GM12878 (cell line): Measurements from ENCODE around the gene IL16. TPM values are rescaled to one million over a fixed set of nuclear protein-coding genes. Genes with fewer than 3 reads are reported as not detected.

Experiments used
- ATAC-seq: fragments of 200-7000 bp; cut with Tn5 transposase; 3 replicates; pipeline ENCODE4 v1.9.1; 2020; ENCODE audit warnings: mild to moderate bottlenecking, moderate library complexity
- BruUV-seq: library from RNA; stranded (reverse); fragments of 400-500 nt; replicated peaks from 2 replicates; lab custom pipeline; 2021; lab: Mats Ljungman, UMichigan
- CTCF ChIA-PET: fragments of 300-600 bp; sonication (Branson Sonifier 250); formaldehyde crosslinking; extraction: SDS; loops from one replicate; lab custom pipeline; 2021; ENCODE audit warnings: inconsistent platforms; lab: Yijun Ruan, JAX
- POLR2A ChIA-PET: fragments of 350-600 bp; formaldehyde crosslinking; extraction: SDS; loops from one replicate; lab custom pipeline; 2021; ENCODE audit warnings: inconsistent platforms; lab: Charles Lee
- RAD21 ChIA-PET: fragments of 300-600 bp; sonication (Branson Sonifier 250); formaldehyde crosslinking; loops from one replicate; lab custom pipeline; 2023; ENCODE audit warnings: antibody characterized with exemption; ENCODE audit not compliant: unreplicated experiment; lab: Charles Lee
- SMC1A ChIA-PET: fragments of 300-600 bp; sonication (Branson Sonifier 250); formaldehyde crosslinking; loops from one replicate; lab custom pipeline; 2023; ENCODE audit not compliant: unreplicated experiment, uncharacterized antibody; lab: Charles Lee
- DNase-seq: peaks from one replicate; pipeline ENCODE4 v3.0.0-alpha.2; 2011; ENCODE audit warnings: low read depth, low spot score
- FAIRE-seq: peaks from 3 replicates; lab custom pipeline; 2011; peaks lifted over from hg19 to GRCh38; lab: Jason Lieb, UNC
- H2AFZ ChIP-seq: 2 replicates; pipeline ENCODE4 v1.6.0; 2011; ENCODE audit warnings: low read depth, low read length, control low read depth; ENCODE audit not compliant: control insufficient read depth
- H3K27ac ChIP-seq: 2 replicates; pipeline ENCODE4 v1.5.1; 2011; ENCODE audit warnings: control low read depth; ENCODE audit not compliant: control insufficient read depth, insufficient read depth
- H3K27me3 ChIP-seq, 2 experiments: replicated peaks in 1 of 2; 2 replicates each; pipeline versions ENCODE4 v1.6.0 to v1.6.1; 2011; ENCODE audit warnings: low read length in 1 of 2; ENCODE audit not compliant: control insufficient read depth in 2 of 2, insufficient read depth in 2 of 2
- H3K36me3 ChIP-seq, 2 experiments: 2 replicates each; pipeline ENCODE4 v1.5.1; 2011; ENCODE audit warnings: low read length in 1 of 2; ENCODE audit not compliant: control insufficient read depth in 2 of 2, insufficient read depth in 2 of 2
- H3K4me1 ChIP-seq: 2 replicates; pipeline ENCODE4 v1.6.1; 2011; ENCODE audit warnings: mild to moderate bottlenecking, low read length, moderate library complexity, mixed read lengths; ENCODE audit not compliant: control insufficient read depth, insufficient read depth
- H3K4me2 ChIP-seq: 2 replicates; pipeline ENCODE4 v1.6.0; 2011; ENCODE audit warnings: control low read depth; ENCODE audit not compliant: control insufficient read depth, insufficient read depth
- H3K4me3 ChIP-seq: fragments of 200-600 bp; sonication (generic); 2 replicates; pipeline ENCODE4 v1.5.1; 2016
- H3K79me2 ChIP-seq: 2 replicates; pipeline ENCODE4 v1.6.0; 2011; ENCODE audit warnings: low read length; ENCODE audit not compliant: control insufficient read depth, insufficient read depth
- H3K9ac ChIP-seq: 2 replicates; pipeline ENCODE4 v1.8.0; 2011; ENCODE audit warnings: low read length, control low read depth, mixed read lengths; ENCODE audit not compliant: control insufficient read depth, insufficient read depth
- H3K9me3 ChIP-seq: replicated peaks from 3 replicates; pipeline ENCODE4 v1.5.1; 2011; ENCODE audit warnings: mild to moderate bottlenecking, low read length; ENCODE audit not compliant: control insufficient read depth, insufficient read depth
- H4K20me1 ChIP-seq: 2 replicates; pipeline ENCODE4 v1.6.0; 2011; ENCODE audit not compliant: control insufficient read depth, insufficient read depth
- BCL11A ChIP-seq: IDR thresholded peaks from 2 replicates; pipeline ENCODE4 v1.6.1; 2011; ENCODE audit warnings: low read depth, low read length
- CREB1 ChIP-seq: IDR thresholded peaks from 2 replicates; pipeline ENCODE4 v1.6.1; 2012; ENCODE audit warnings: low read depth, mild to moderate bottlenecking, inconsistent platforms
- EP300 ChIP-seq, 2 experiments: fragments of 150-350 bp in 1 of 2; IDR thresholded peaks; 2 replicates each; pipeline ENCODE4 v1.6.1; 2011 to 2012; ENCODE audit warnings: low read depth in 2 of 2, low read length in 2 of 2, borderline replicate concordance in 1 of 2, improper control_type of control experiment in 1 of 2, inconsistent platforms in 1 of 2; ENCODE audit not compliant: control insufficient read depth in 1 of 2
- ETV6 ChIP-seq, 2 experiments: fragments of 450-650 bp in 1 of 2; IDR thresholded peaks in 1 of 2; conservative IDR thresholded peaks in 1 of 2; 2 replicates each; pipeline ENCODE4 v1.6.1; 2014; ENCODE audit warnings: antibody characterized with exemption in 1 of 2, borderline replicate concordance in 1 of 2, low read depth in 1 of 2, mild to moderate bottlenecking in 1 of 2, moderate library complexity in 1 of 2
- KLF5 ChIP-seq: fragments of 450-650 bp; IDR thresholded peaks from 2 replicates; pipeline ENCODE4 v1.6.1; 2014; ENCODE audit warnings: mild to moderate bottlenecking; ENCODE audit not compliant: partially characterized antibody
- NFYA ChIP-seq: IDR thresholded peaks from 2 replicates; pipeline ENCODE4 v1.6.1; 2011; ENCODE audit warnings: low read depth, mild to moderate bottlenecking, low read length, improper control_type of control experiment, borderline replicate concordance
- RFX5 ChIP-seq: IDR thresholded peaks from 2 replicates; pipeline ENCODE4 v1.6.1; 2011; ENCODE audit warnings: low read depth, low read length, improper control_type of control experiment
- SMARCA5 ChIP-seq: fragments of 450-650 bp; IDR thresholded peaks from 2 replicates; pipeline ENCODE4 v1.6.1; 2017; ENCODE audit warnings: mild to moderate bottlenecking
- YY1 ChIP-seq: IDR thresholded peaks from 2 replicates; pipeline ENCODE4 v1.6.1; 2011; ENCODE audit warnings: low read depth, mild to moderate bottlenecking, low read length
- ZZZ3 ChIP-seq: IDR thresholded peaks from 2 replicates; pipeline ENCODE4 v1.6.1; 2011; ENCODE audit warnings: low read depth; ENCODE audit not compliant: control insufficient read depth, insufficient read length
- WGBS: methylation state at CpG from one replicate; pipeline ENCODE4 v1.1.6; 2016; ENCODE audit warnings: low lambda C conversion rate; ENCODE audit not compliant: insufficient replicate concordance, insufficient coverage; ENCODE audit errors: missing lambda C conversion rate; 5-methylcytosine and 5-hydroxymethylcytosine counted together
- in situ Hi-C: fragments of 300-500 bp; cut with MboI; formaldehyde crosslinking; loops from 9 replicates; pipeline ENCODE4 v1.14.3; 2018; ENCODE audit warnings: mixed read lengths
- intact Hi-C: fragments of 100-400 bp; cut with micrococcal nuclease; formaldehyde crosslinking; loops from one replicate; pipeline ENCODE4 v1.14.2; 2022; ENCODE audit not compliant: unreplicated experiment
- polyA plus RNA-seq, 11 experiments: library from polyadenylated mRNA; depleted of rRNA in 4 of 11; unstranded in 6 of 11; stranded (reverse) in 5 of 11; fragments of >200 nt; fragmentation: Nextera tagmentation in 4 of 11; fragmentation: Illumina TruSeq in 1 of 11; extraction: Ambion mirVana in 4 of 11; extraction: Trizol in 1 of 11; gene quantifications; 1 replicate in 1 of 11; 2 replicates in 10 of 11; pipeline versions ENCODE4 v1.2.1 to v1.2.3, GENCODE V29; 2011 to 2016; ENCODE audit warnings: inconsistent platforms in 2 of 11, missing spikeins in 2 of 11, low read depth in 1 of 11
- total RNA-seq, 4 experiments: library from RNA; depleted of rRNA in 3 of 4; stranded (reverse); fragments of >200 nt in 3 of 4; fragmentation: Illumina TruSeq in 1 of 4; extraction: Trizol in 1 of 4; gene quantifications; 2 replicates each; pipeline versions ENCODE4 v1.2.1 to v1.2.3, GENCODE V29; 2013 to 2021
- TF ChIP-seq, protein P1 (sequence below): fragments of 150-350 bp; IDR thresholded peaks from 2 replicates; pipeline ENCODE4 v1.6.1; 2014; ENCODE audit warnings: mild to moderate bottlenecking, low read depth, low read length
- TF ChIP-seq, protein P2 (sequence below): fragments of 450-650 bp; IDR thresholded peaks from 2 replicates; pipeline ENCODE4 v1.6.1; 2017; ENCODE audit warnings: mild to moderate bottlenecking, low read depth, inconsistent platforms; ENCODE audit not compliant: poor library complexity, severe bottlenecking

The IL16 gene
- total and polyA plus RNA-seq, 10 of the 15 experiments (the other 5 are each of a cell fraction or from before 2014, with no cell fraction given): 21.7 to 206 (median 44.5) TPM

DNA sequence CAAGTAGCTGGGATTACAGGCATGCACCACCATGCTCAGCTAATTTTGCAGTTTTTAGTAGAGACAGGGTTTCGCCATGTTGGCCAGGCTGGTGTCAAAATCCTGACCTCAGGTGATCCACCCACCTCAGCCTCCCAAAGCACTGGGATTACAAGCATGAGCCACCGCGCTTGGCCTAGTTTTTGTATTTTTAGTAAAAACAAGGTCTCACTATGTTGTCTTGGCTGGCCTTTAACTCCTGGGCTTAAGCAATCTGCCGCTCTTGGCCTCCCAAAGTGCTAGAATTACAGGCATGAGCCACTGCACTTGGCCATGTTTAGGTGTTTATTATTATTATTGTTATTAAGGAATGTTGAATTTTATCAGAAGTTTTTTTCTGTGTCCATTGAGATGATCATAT is 14.7 kb downstream of the IL16 start:
- in situ Hi-C loops (no loop called here), intact Hi-C loops (no loop called here)
- Histone ChIP-seq H3K27me3 (no peaks in the 10 kb centered on the region), H3K4me1 (no peaks in the 10 kb centered on the region), H4K20me1 (no peaks in the 10 kb centered on the region), H3K79me2 (no peaks in the 10 kb centered on the region), H3K9me3 (no peaks in the 10 kb centered on the region), H3K27ac (no peak overlapping the region)
- TF ChIP-seq RFX5 (no peak), EP300 (IDR thresholded peaks at IDR 0.05; ENCODE audit: borderline replicate concordance in 1 of 2, control insufficient read depth in 1 of 2, low read depth in 2 of 2, low read length in 2 of 2) (no peak), CREB1 (no peak)
- TF ChIP-seq, all 136 proteins: peak for 0
- H3K9ac ChIP-seq: no peak overlapping the region
- ATAC-seq: no peak
- no peak overlapping the region for H2AFZ ChIP-seq
- H3K4me3 ChIP-seq: no peak overlapping the region
- ChIA-PET POLR2A (no interaction called here), CTCF (no interaction called here), SMC1A (no interaction called here), RAD21 (no interaction called here)
- H3K4me2 ChIP-seq: no peak overlapping the region
- 63% methylated on average over 4 of the region's 4 CpGs for WGBS
- BruUV-seq: no TSS peak
- DNase-seq: no peak
- FAIRE-seq: no peak
- H3K36me3 ChIP-seq: no peaks in the 10 kb centered on the region

DNA sequence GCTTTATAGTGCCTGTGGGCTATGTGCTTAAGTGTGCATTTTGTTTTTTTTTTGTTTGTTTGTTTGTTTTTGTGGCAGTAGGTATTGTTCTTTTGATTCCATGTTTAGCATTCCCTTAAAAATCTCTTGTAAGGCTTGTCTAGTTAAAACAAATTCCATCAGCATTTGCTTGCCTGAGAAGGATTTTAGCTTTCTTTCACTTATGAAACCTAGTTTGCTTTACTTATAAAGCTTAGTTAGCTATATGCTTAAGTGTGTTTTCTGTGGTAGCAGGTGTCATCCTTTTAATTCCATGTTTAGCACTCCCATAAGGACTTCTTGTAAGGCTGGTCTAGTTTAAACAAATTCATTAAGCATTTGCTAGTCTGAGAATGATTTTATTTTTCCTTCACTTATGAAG is 17.3 kb downstream of the IL16 start:
- Histone ChIP-seq H3K4me3 (no peak overlapping the region), H3K27me3 (no peaks in the 10 kb centered on the region), H3K4me1 (no peaks in the 10 kb centered on the region), H3K27ac (no peak overlapping the region), H3K4me2 (no peak overlapping the region), H2AFZ (no peak overlapping the region), H3K79me2 (no peaks in the 10 kb centered on the region), H3K9ac (no peak overlapping the region), H4K20me1 (no peaks in the 10 kb centered on the region), H3K36me3 (no peaks in the 10 kb centered on the region), H3K9me3 (no peaks in the 10 kb centered on the region)
- intact Hi-C loops: no loop called here
- ATAC-seq (no peak), FAIRE-seq (no peak), DNase-seq (no peak)
- in situ Hi-C loops: no loop called here
- ChIA-PET CTCF (interaction anchor here (0.9 kb wide), 1 partner anchor 181 kb away, joined by 3 read pairs; no protein-coding TSS in a partner anchor), RAD21 (no interaction called here), POLR2A (no interaction called here), SMC1A (interaction anchor here (1.4 kb wide), 1 partner anchor 52 kb away, joined by 4 read pairs; no protein-coding TSS in a partner anchor)
- TF ChIP-seq YY1 (no peak), KLF5 (no peak), ETV6 (conservative IDR thresholded peaks at IDR 0.05 in 1 of 2, IDR thresholded peaks at IDR 0.05 in 1 of 2; ENCODE audit: borderline replicate concordance in 1 of 2, low read depth in 1 of 2) (no peak), NFYA (no peak), ZZZ3 (no peak), BCL11A (no peak), SMARCA5 (no peak)
- TF ChIP-seq, protein P1, sequence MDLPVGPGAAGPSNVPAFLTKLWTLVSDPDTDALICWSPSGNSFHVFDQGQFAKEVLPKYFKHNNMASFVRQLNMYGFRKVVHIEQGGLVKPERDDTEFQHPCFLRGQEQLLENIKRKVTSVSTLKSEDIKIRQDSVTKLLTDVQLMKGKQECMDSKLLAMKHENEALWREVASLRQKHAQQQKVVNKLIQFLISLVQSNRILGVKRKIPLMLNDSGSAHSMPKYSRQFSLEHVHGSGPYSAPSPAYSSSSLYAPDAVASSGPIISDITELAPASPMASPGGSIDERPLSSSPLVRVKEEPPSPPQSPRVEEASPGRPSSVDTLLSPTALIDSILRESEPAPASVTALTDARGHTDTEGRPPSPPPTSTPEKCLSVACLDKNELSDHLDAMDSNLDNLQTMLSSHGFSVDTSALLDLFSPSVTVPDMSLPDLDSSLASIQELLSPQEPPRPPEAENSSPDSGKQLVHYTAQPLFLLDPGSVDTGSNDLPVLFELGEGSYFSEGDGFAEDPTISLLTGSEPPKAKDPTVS: no peak
- TF ChIP-seq, protein P2, sequence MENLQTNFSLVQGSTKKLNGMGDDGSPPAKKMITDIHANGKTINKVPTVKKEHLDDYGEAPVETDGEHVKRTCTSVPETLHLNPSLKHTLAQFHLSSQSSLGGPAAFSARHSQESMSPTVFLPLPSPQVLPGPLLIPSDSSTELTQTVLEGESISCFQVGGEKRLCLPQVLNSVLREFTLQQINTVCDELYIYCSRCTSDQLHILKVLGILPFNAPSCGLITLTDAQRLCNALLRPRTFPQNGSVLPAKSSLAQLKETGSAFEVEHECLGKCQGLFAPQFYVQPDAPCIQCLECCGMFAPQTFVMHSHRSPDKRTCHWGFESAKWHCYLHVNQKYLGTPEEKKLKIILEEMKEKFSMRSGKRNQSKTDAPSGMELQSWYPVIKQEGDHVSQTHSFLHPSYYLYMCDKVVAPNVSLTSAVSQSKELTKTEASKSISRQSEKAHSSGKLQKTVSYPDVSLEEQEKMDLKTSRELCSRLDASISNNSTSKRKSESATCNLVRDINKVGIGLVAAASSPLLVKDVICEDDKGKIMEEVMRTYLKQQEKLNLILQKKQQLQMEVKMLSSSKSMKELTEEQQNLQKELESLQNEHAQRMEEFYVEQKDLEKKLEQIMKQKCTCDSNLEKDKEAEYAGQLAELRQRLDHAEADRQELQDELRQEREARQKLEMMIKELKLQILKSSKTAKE: no peak
- no TSS peak for BruUV-seq
